Subcutaneous abdominal adipose tissue (tissue), 5 donors: Measurements from ENCODE around the gene FUBP3.

ENCODE experiments used
- H3K27ac ChIP-seq: one replicate; pipeline ENCODE4 v1.7.0; 2013; ENCODE audit warnings: low read depth, mild to moderate bottlenecking, inconsistent platforms, low read length, moderate library complexity
- H3K27me3 ChIP-seq, 5 donors: one replicate each; pipeline ENCODE4 v1.7.0; 2013; ENCODE audit warnings: low read length in 5 of 5, inconsistent platforms in 1 of 5; ENCODE audit not compliant: control insufficient read depth in 5 of 5, insufficient read depth in 4 of 5
- H3K36me3 ChIP-seq, 5 donors: one replicate each; pipeline ENCODE4 v1.7.0; 2013; ENCODE audit warnings: low read length in 5 of 5; ENCODE audit not compliant: control insufficient read depth in 5 of 5, insufficient read depth in 5 of 5
- H3K4me1 ChIP-seq, 5 donors: one replicate each; pipeline ENCODE4 v1.7.0; 2013; ENCODE audit warnings: low read length in 5 of 5, mild to moderate bottlenecking in 3 of 5, moderate library complexity in 1 of 5; ENCODE audit not compliant: control insufficient read depth in 5 of 5, insufficient read depth in 5 of 5
- H3K4me3 ChIP-seq, 5 donors: one replicate each; pipeline ENCODE4 v1.7.0; 2013; ENCODE audit warnings: low read length in 5 of 5, low read depth in 1 of 5
- H3K9ac ChIP-seq, 5 donors: one replicate each; pipeline ENCODE4 v1.7.0; 2013; ENCODE audit warnings: low read length in 5 of 5, mild to moderate bottlenecking in 4 of 5, moderate library complexity in 3 of 5
- H3K9me3 ChIP-seq, 5 donors: one replicate each; pipeline ENCODE4 v1.7.0; 2013; ENCODE audit warnings: low read length in 5 of 5; ENCODE audit not compliant: control insufficient read depth in 5 of 5
- donor health status: healthy.
- donor health status: healthy.
- donor health status: healthy.
- donor health status: healthy.
- donor health status: healthy.

Gene FUBP3

DNA sequence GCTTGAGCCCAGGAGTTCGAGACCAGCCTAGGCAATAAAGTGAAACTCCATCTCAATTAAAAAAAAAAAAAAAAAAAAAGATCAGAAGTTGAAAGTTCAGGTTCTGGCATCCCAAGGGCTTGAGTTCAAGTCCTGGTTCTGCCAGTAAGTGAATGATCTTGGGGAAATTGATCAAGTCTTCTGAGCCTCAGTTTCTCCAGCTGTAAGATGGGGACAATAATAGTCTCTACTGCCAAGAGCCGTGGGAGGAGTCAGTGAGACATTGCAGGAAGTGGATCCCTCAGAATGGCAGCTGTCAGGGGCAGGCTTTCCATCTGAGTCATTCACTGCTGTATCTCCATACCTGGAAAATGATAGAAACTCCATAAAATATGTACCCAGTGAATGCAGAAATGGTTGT, 37.8 kb upstream of the FUBP3 start:
- Histone ChIP-seq H3K27me3 (peaks cover 40 to 62% (median 50%) of the 10 kb centered on the region in 5 donors), H3K27ac (no peak overlapping the region), H3K36me3 (no peaks in the 10 kb centered on the region), H3K4me1 (peaks cover 0 to 5% (median 3%) of the 10 kb centered on the region in 5 donors), H3K9me3 (no peaks in the 10 kb centered on the region), H3K4me3 (no peak overlapping the region), H3K9ac (no peak overlapping the region)

DNA sequence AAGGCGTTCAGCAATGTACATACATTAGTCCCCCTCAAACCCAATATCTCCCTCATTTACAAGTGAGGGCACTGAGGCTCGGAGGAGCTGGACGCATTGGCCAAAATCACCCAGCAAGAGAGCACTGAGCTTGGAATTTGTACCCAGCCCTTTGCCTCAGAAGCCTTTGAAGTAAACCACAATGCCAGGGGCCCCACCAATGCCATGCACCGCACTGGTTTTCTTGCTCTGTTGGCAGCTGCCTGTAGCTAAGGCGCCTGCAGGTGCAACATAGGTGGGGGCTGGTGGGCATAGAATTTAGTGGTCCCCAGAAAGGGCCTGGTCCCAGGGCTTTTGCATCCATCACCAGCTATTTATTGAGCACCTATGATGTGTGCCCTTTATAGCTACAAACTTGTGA, 37.3 kb upstream of the FUBP3 start:
- H3K9me3 ChIP-seq, result no peaks in the 10 kb centered on the region
- H3K4me1 ChIP-seq, result peaks cover 0 to 5% (median 3%) of the 10 kb centered on the region in 5 donors
- H3K27me3 ChIP-seq, result peaks cover 35 to 57% (median 45%) of the 10 kb centered on the region in 5 donors
- H3K27ac ChIP-seq, result no peak overlapping the region
- no peaks in the 10 kb centered on the region for H3K36me3 ChIP-seq
- H3K4me3 ChIP-seq, result no peak overlapping the region
- no peak overlapping the region for H3K9ac ChIP-seq

DNA sequence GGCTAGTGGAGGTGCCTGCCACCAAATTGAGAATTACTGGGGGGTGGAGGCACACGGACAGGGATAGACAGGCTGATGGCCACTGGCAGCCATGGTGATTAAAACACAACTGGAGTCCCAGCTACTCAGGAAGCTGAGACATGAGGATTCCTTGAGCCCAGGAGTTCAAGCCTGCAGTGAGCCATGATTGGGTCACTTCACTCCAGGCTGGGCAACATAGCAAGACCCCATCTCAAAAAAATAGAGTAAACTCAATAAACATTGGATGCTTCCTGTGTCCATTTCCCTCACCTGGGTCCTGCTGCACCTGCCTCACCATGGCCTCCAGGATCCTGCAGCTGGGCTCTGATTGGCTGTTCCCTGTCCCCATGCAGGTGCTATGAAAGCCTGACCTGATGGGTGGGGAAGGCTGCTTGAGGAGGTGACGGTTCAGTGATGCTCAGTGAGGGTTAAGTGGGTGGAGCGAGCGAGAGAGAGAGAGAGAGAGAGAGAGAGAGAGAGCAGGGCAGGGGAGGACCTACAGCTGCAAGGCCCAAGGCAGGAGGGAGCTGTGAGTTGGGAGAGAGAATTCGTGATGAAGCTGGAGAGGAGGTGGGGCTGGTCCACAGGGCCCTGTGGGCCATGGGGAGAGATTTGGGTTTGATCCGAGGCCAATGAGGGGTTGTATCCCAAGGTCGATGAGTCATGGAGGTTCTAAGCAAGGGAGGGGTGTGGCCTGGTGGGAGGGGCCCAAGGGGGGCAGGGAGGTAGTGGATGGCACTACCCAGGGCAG, 36.7 kb upstream of the FUBP3 start:
- Histone ChIP-seq H3K4me1 (no peaks in the 10 kb centered on the region), H3K36me3 (no peaks in the 10 kb centered on the region), H3K27me3 (peaks cover 31 to 51% (median 39%) of the 10 kb centered on the region in 5 donors), H3K9ac (no peak overlapping the region), H3K27ac (no peak overlapping the region), H3K9me3 (no peaks in the 10 kb centered on the region), H3K4me3 (no peak overlapping the region)

DNA sequence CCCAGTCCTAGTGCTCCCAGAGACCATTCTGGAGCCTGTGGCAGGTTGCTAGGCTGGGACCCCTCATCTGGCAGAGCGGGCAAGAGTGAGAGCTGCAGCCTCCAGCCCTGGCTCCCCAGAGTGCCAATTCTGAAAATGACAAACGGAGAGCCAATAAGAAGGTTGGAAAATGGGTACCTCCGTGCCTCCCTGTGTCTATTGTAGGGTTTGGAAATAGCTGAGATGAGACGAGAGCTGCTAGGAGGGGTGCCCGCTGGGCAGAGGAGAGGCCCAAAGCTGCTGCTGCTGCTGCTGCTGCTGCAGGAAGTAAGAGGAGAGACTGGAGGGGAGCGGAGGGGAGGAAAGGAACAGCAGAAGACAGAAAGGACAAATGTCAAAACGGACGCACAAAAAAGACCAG, 36.0 kb upstream of the FUBP3 start:
- no peaks in the 10 kb centered on the region for H3K9me3 ChIP-seq
- no peak overlapping the region for H3K27ac ChIP-seq
- no peaks in the 10 kb centered on the region for H3K36me3 ChIP-seq
- no peaks in the 10 kb centered on the region for H3K4me1 ChIP-seq
- peaks cover 31 to 45% (median 38%) of the 10 kb centered on the region in 5 donors for H3K27me3 ChIP-seq
- H3K4me3 ChIP-seq, result no peak overlapping the region
- H3K9ac ChIP-seq, result no peak overlapping the region

DNA sequence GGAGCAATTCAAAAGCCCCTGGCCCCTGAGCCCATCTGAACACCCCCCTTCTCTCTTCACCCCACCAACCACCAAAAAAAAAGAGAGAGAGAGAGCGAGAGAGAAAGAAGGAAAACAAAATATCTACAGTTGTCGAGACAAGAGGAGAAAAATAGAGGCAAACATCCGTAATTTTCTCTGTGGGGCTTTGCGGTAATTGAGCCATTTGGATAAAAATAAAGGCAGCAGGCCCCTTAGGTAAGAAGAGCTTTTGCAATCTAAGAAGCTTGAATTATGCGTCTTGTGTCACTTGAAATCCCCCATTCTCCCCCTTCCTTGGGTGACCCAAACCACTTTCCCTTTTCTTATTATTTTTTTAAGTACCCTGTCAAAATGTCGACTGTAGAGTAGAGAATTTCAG, 35.5 kb upstream of the FUBP3 start:
- peaks cover 26 to 40% (median 33%) of the 10 kb centered on the region in 5 donors for H3K27me3 ChIP-seq
- peaks cover 0 to under 1% (median 0%) of the 10 kb centered on the region in 5 donors for H3K9me3 ChIP-seq

DNA sequence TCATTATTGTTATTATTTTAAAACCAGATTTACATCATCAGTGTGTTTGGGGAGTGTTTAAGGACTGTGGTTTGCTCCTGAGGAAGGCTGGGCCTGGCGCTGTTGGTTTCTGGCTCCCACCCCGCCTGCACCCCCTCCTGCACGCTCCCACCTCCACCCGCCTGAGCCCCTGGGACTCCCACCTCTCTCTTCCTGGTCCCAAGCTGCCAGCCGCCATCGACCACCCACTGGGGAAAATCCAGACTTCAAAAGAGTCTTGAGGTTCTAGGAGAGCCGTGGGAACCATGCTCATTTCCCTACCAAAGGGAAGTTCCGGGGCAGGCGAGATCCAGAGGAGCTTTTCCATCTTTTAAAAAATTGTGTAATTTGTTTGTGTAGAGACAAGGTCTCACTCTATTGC, 35.0 kb upstream of the FUBP3 start:
- H3K27ac ChIP-seq, result no peak overlapping the region

More for the DNA sequence above, 35.5 kb upstream of the FUBP3 start:
- no peak overlapping the region for H3K9ac ChIP-seq
- H3K36me3 ChIP-seq, result no peaks in the 10 kb centered on the region
- H3K4me1 ChIP-seq, result no peaks in the 10 kb centered on the region
- no peak overlapping the region for H3K4me3 ChIP-seq
- no peak overlapping the region for H3K27ac ChIP-seq

DNA sequence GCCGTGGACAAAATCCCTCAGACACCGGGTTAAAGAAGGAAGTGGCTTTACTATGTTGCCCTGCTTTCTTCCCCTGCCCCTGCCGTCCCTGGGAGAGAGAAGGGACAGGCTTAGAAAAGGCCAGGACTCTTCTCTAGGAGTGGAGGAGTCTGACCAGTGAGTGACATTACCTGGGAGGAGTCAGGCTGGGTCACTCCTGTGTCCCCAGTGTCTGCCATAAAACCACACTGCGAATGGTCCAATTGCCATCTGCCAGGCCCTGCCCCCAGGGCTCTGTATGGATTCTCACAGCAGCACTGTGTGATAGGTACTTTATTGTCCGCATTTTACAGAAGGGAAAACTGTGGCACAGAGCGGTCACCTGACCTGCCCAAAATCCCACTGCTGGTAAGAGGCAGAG, 31.3 kb upstream of the FUBP3 start:
- H3K9me3 ChIP-seq, result peaks cover 0 to 7% (median 0%) of the 10 kb centered on the region in 5 donors

More for the DNA sequence above, 35.0 kb upstream of the FUBP3 start:
- Histone ChIP-seq H3K4me1 (no peaks in the 10 kb centered on the region), H3K9ac (no peak overlapping the region), H3K36me3 (no peaks in the 10 kb centered on the region), H3K9me3 (peaks cover 0 to 5% (median 0%) of the 10 kb centered on the region in 5 donors), H3K27me3 (peaks cover 23 to 36% (median 30%) of the 10 kb centered on the region in 5 donors), H3K4me3 (no peak overlapping the region)

DNA sequence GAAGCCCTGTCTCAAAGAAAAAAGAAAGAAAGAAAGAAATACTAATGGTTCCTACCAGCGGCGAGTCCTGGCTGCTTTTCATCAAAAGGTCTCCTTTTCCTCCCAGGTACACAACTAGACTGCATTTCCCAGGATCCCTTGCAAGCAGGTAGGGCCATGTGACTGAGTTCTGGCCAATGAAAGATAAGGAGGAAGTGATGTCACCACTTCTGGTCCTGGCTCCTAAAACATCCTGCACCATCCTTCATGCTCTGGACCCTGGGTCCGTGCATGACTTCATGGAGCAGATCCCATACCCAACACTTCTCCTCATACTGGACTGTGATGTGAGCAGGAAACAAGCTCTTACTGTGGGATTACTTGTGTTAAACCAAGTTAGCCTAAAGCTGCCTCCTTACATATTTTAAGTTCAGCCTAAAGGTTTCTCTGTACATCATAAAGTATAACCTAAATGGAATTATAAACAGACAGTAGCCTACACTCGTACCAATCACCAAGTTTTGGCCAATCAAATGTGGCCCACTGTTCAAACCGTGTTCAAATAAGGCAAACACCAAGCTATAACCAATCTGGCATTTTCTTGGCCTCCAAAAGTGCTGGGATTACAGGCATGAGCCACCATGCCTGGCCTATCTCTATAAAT, 30.2 kb upstream of the FUBP3 start:
- H3K27me3 ChIP-seq, result peaks cover 0 to 17% (median 13%) of the 10 kb centered on the region in 5 donors
- no peaks in the 10 kb centered on the region for H3K4me1 ChIP-seq
- peaks cover 0 to 7% (median 0%) of the 10 kb centered on the region in 5 donors for H3K9me3 ChIP-seq
- H3K9ac ChIP-seq, result no peak overlapping the region
- no peaks in the 10 kb centered on the region for H3K36me3 ChIP-seq
- H3K27ac ChIP-seq, result no peak overlapping the region
- no peak overlapping the region for H3K4me3 ChIP-seq

More for the DNA sequence above, 31.3 kb upstream of the FUBP3 start:
- Histone ChIP-seq H3K4me1 (no peaks in the 10 kb centered on the region), H3K36me3 (no peaks in the 10 kb centered on the region), H3K9ac (no peak overlapping the region), H3K4me3 (no peak overlapping the region), H3K27me3 (peaks cover 4 to 16% (median 12%) of the 10 kb centered on the region in 5 donors), H3K27ac (no peak overlapping the region)

DNA sequence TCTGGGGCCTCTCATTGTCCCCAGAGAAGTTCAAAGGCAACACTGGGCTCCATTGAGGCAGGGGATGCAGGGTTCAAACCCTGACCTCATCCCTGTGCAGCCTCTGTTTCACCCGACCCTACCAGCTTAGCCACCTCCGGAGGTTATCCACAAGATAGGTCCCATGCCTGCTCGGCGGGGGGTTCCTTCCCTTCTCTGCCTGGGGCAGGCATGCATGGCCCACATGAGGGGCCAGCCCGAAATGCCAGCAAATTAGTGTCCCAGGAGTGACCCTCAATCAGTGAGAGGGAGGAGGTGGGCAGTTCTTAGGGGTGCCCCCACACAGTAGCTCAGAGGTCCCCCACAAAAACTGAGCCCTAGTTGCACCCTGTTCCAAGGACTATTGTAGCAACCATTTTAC, 24.8 kb upstream of the FUBP3 start:
- H3K36me3 ChIP-seq, result no peaks in the 10 kb centered on the region
- no peaks in the 10 kb centered on the region for H3K4me1 ChIP-seq
- peaks cover 9 to 22% (median 20%) of the 10 kb centered on the region in 5 donors for H3K27me3 ChIP-seq
- no peak overlapping the region for H3K27ac ChIP-seq
- H3K4me3 ChIP-seq, result no peak overlapping the region
- H3K9ac ChIP-seq, result no peak overlapping the region
- peaks cover 0 to 8% (median 5%) of the 10 kb centered on the region in 5 donors for H3K9me3 ChIP-seq

DNA sequence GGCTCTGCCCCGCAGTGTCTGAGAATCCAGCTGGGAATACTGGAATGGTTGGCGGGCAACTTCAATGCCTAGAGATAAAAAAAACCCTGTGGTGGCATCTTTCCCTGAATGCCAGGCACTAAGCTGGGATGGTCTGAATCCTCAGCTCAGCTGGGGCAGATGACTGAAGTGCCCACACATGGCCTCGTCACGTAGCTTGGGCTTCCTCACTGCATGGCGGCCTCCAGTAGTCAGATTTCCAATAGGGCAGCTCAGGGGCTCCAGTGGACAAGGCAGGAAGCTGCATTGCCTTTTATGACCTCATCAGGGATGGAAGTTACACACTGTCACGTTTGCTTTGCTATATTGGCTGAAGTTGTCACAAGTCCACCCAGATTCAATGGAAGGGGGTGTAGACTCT, 24.3 kb upstream of the FUBP3 start:
- H3K9me3 ChIP-seq, result peaks cover 0 to 8% (median 5%) of the 10 kb centered on the region in 5 donors
- no peaks in the 10 kb centered on the region for H3K4me1 ChIP-seq
- H3K4me3 ChIP-seq, result no peak overlapping the region
- H3K27ac ChIP-seq, result no peak overlapping the region
- H3K27me3 ChIP-seq, result peaks cover 9 to 22% (median 20%) of the 10 kb centered on the region in 5 donors
- H3K9ac ChIP-seq, result no peak overlapping the region
- no peaks in the 10 kb centered on the region for H3K36me3 ChIP-seq
